K562 (cell line): ENCODE results near the gene CCDC28B. TPM values are rescaled to one million over a fixed set of nuclear protein-coding genes. Genes with fewer than 3 reads are reported as not detected.
A peak's percentile ranks its signal among the peaks of the same experiment; 100 is the strongest.

Source experiments
- ATF7 ChIP-seq: fragments of 450-650 bp; IDR thresholded peaks from 2 replicates; pipeline ENCODE4 v1.7.1; 2014; ENCODE audit warnings: mild to moderate bottlenecking, moderate library complexity
- BHLHE40 ChIP-seq: IDR thresholded peaks from 2 replicates; pipeline ENCODE4 v1.6.1; 2011; ENCODE audit warnings: low read length, improper control_type of control experiment
- ESRRA ChIP-seq: fragments of 450-650 bp; IDR thresholded peaks from 2 replicates; pipeline ENCODE4 v1.6.1; 2014; ENCODE audit warnings: low read depth, mild to moderate bottlenecking, moderate library complexity, borderline replicate concordance
- FOS ChIP-seq: IDR thresholded peaks from 3 replicates; pipeline ENCODE4 v1.6.1; 2011; ENCODE audit not compliant: insufficient read length; ENCODE audit errors: extremely low read depth
- MEF2D ChIP-seq: conservative IDR thresholded peaks from 2 replicates; pipeline ENCODE4 v1.6.1; 2016; ENCODE audit warnings: low read depth, missing genetic modification characterization, missing compliant biosample characterization
- PML ChIP-seq: IDR thresholded peaks from 2 replicates; pipeline ENCODE4 v1.6.1; 2012; ENCODE audit warnings: low read length, inconsistent platforms
- RAD51 ChIP-seq: fragments of 450-650 bp; IDR thresholded peaks from 2 replicates; pipeline ENCODE4 v1.7.1; 2016; ENCODE audit warnings: low read depth, mild to moderate bottlenecking, borderline replicate concordance
- SNAPC5 ChIP-seq: fragments of 250-450 bp; sonication (Bioruptor Pico); IDR thresholded peaks from 2 replicates; pipeline ENCODE4 v1.8.0; 2021; ENCODE audit warnings: moderate library complexity, mild to moderate bottlenecking, inconsistent platforms
- TSC22D4 ChIP-seq: fragments of 450-650 bp; IDR thresholded peaks from 2 replicates; pipeline ENCODE4 v1.6.1; 2016; ENCODE audit warnings: missing genetic modification characterization, missing biosample characterization, control low read depth
- ZHX1 ChIP-seq: fragments of 150-350 bp; conservative IDR thresholded peaks from 2 replicates; pipeline ENCODE4 v1.6.1; 2014; ENCODE audit warnings: low read length
- ZNF318 ChIP-seq, 2 experiments: fragments of 450-650 bp; IDR thresholded peaks; 2 replicates each; pipeline ENCODE4 v1.6.1; 2016; ENCODE audit warnings: mild to moderate bottlenecking in 2 of 2, borderline replicate concordance in 1 of 2, low read depth in 1 of 2, moderate library complexity in 1 of 2
- ZNF518B ChIP-seq: fragments of 250-450 bp; sonication (Bioruptor Pico); IDR thresholded peaks from 2 replicates; pipeline ENCODE4 v1.5.0; 2021; ENCODE audit warnings: mild to moderate bottlenecking, moderate library complexity
- polyA plus RNA-seq, 8 experiments: library from polyadenylated mRNA; depleted of rRNA in 4 of 8; stranded (reverse) in 5 of 8; unstranded in 3 of 8; fragments of >200 nt; fragmentation: Nextera tagmentation in 2 of 8; fragmentation: Illumina TruSeq in 1 of 8; extraction: Ambion mirVana in 2 of 8; extraction: Trizol in 1 of 8; gene quantifications; 2 replicates each; pipeline versions ENCODE4 v1.2.1 to v1.2.3, GENCODE V29; 2011 to 2014; ENCODE audit warnings: inconsistent platforms in 1 of 8, missing spikeins in 1 of 8
- total RNA-seq, 7 experiments: library from RNA; depleted of rRNA in 6 of 7; stranded (reverse); fragments of >200 nt in 6 of 7; fragmentation: Illumina TruSeq in 2 of 7; extraction: Trizol in 2 of 7; gene quantifications; 2 replicates each; pipeline versions ENCODE4 v1.2.1 to v1.2.3, GENCODE V29; 2011 to 2021; ENCODE audit warnings: low replicate concordance in 1 of 7

CCDC28B gene
- total and polyA plus RNA-seq, 9 of the 15 experiments (the other 6 are each of a cell fraction or from before 2014, with no cell fraction given), result 5.7 to 54.5 (median 31.7) TPM

- TF ChIP-seq ZNF318 (IDR thresholded peaks at IDR 0.05; ENCODE audit: borderline replicate concordance in 1 of 2, low read depth in 1 of 2) (no peak), ESRRA (peak; percentile 37; the same call in 1 of the 2 replicates), BHLHE40 (0 out of 2 replicates have a peak, but pooled peaks have one; percentile 1), ATF7 (peak; percentile 38; the same call in 1 of the 2 replicates), SNAPC5 (no peak), TSC22D4 (tag) (no peak), MEF2D (tag) (no peak), ZNF518B (CRISPR knock-in tag) (no peak), ZHX1 (no peak), FOS (no peak), RAD51 (no peak), PML (no peak)
Measured at GRCh38 chr1:32200226-32201010, at the start of gene CCDC28B (continued).
